Muscle of arm (tissue), 12 donors: ENCODE data around the gene FER. TPM values are rescaled to one million over a fixed set of nuclear protein-coding genes. Genes with fewer than 3 reads are reported as not detected.

Experiments used
- DNase-seq: peaks from one replicate; pipeline ENCODE4 v3.0.0-alpha.2; 2013
- polyA plus RNA-seq, 12 donors: library from polyadenylated mRNA; unstranded; fragments of 120-200 nt; gene quantifications; one replicate each; pipeline ENCODE4 v1.2.1, GENCODE V29; 2013; ENCODE audit not compliant: insufficient read length in 12 of 12

FER gene
- polyA plus RNA-seq, 12 donors: 8.3 to 13.3 (median 11.8) TPM; not detected in 1

GRCh38 chr5:109105631-109106267 is 358.1 kb downstream of the FER start:
- peak; percentile 20 for DNase-seq

DNA sequence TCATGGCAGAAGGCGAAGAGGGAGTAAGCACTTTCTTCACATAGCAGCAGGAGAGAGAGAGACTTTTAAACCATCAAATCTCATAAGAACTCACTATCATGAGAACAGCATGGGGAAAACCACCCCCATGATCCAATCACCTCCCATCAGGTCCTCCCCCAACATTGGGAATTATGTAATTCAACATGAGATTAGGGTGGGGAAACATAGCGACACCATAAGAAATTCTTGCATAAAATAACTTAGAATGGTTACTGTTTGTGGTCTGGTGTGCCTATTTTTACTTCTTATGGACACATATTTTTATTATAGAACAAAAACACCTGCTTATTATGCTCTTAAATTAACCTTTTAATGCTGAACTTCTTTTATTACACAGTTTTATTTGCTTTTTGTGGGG is 364.0 kb downstream of the FER start:
- no peak for DNase-seq

DNA sequence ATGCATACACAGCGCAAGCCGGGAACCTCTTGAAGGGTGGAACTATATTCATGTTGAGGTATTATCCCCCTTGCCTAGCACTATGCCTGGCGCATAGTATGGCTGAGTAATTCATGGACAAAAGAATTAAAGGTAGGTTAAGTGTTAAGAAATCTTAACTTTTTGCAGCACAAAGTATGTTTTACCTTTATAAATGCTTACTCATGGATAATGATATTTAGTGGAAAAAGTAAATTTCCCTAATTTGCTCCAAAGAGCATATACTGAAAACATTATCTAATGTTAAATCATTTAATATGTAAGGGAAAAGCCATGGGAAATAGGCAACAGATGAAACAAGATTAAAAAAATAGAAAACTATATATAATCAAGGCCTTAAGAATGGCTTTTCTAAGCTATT is 365.9 kb downstream of the FER start:
- no peak for DNase-seq

- DNase-seq: no peak
These were observed 373.5 kb downstream of the FER start for GRCh38 chr5:109121225-109121624.

DNA sequence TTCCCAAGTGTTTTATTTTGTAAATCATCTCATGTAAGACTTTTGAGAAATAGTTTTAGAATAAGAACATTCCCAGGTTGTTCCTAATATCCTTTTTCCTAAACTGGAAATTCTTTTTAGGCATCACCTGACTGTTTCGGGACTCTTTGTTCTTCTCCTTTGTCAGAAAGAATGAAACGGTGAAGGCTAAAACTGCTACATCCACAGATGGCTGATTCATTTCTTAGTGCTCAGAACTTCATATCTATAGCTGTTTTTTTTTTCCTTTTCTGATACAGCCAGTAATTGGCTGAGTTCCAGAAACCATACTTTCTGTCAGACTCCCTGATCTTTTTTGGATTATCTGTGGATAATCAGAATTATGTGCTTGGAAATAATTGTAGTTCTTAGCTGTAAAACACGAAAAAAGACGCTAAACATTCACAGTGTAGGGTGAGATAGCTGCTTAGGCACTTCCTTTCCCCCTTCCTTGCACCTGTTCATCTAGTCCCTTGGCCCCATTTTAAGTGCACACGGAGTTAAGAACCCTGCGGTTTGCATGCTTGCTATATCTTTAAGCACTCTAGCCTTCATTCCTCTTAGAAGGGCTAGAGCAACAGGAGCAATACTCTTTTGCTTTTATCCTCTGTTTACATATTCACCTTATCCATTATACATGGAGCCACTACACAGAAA is 378.2 kb downstream of the FER start:
- no peak for DNase-seq

GRCh38 chr5:109126481-109126880 is 378.8 kb downstream of the FER start:
- no peak for DNase-seq

GRCh38 chr5:109136906-109137305 is 389.2 kb downstream of the FER start:
- no peak for DNase-seq

GRCh38 chr5:109141222-109142200 is 393.8 kb downstream of the FER start:
- DNase-seq: no peak

DNA sequence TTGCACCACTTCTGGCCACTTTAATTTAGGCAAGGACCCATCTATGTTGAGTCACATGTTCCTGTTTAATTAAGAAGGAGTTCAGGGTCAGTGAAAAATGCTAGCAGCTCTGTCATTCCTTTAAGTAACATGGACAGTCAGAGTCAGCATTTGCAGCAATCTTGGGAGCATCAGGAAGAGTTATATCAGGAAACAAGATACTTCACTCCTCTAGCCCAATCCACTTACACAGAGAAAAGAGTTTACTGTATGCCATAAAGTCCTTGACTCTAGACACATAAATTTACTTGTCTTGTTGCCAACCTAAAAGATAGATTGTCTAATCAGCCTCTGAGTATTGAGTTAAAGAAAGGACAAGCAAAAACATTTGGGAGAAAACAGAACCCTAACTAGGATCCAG is 395.3 kb downstream of the FER start:
- DNase-seq: no peak

DNA sequence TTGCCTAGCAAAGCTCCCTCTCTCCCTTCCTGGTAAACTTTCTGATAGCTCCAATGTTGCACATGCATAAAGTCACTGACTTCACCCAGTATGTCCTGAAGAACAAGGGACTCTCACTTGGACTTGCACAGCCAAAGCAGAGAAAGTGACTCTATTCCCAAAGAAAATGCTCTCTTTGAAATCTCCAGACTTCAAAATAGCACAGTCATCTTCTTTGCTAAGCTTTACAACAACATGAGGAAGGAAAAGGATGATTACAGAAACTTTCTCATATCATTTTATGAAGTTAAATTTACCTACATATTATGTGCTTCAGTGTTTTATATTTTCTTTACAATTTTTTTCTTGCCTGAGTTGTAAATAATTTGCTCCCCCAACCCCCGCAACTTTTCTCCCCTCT is 397.4 kb downstream of the FER start:
- DNase-seq: no peak

DNA sequence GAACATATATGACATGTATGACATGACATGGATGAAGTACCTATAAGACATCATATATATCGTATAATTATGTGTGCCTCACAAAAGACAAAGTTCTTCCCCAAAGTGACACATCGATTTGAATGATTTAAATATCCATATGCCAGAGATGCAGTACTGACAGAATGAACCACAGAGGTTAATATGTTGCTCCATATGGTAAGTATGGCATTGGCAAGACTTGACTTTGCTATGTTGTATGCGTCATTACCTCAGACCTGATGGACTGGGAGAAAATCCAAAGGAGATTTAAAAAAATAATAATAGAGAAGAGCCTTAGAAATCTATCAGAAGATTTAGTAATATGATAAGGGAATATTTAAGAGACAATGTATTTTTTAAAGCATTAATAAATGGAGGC is 398.9 kb downstream of the FER start:
- DNase-seq: no peak

DNA sequence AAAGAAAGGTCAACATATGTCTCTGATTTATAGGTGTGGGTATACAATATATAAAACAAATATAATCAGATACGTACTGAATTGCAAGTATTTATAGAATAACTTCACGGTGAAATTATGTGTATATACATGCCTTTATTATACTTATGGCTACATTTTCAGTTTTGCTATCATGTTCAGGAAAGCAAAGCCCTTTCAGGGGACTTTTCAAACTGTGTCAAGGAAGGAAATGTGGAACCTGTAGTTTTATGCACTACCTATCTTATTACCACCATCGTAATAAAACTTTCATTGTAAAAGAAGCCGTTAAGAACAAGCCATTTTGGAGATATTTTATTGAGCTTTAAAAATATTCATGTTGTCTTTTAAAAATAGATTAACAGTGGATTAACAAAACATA is 404.9 kb downstream of the FER start:
- DNase-seq: no peak

DNA sequence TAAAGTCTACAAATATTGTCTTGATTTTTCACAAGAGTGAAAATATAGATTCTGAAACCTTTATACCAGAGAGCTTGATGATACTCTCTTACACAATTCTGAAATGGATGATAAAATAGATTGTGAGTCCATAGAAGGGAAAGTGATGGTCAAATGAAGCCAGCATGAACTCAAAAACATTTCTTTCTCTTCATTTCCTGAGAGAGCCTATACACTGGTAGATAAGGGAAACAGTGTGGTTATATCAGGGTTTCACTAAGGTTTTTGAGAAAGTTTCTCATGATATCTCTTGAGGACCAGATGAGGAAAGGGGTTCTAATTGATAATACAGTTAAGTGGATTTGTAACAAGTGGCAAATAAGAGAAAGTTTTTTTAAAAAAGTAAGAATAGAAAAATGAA is 407.9 kb downstream of the FER start:
- DNase-seq: no peak

- DNase-seq: no peak
These were observed 409.2 kb downstream of the FER start for GRCh38 chr5:109156885-109157284.

- DNase-seq: no peak
These were observed 412.8 kb downstream of the FER start for GRCh38 chr5:109160468-109160867.

GRCh38 chr5:109161914-109162683 is 414.4 kb downstream of the FER start:
- no peak for DNase-seq

DNA sequence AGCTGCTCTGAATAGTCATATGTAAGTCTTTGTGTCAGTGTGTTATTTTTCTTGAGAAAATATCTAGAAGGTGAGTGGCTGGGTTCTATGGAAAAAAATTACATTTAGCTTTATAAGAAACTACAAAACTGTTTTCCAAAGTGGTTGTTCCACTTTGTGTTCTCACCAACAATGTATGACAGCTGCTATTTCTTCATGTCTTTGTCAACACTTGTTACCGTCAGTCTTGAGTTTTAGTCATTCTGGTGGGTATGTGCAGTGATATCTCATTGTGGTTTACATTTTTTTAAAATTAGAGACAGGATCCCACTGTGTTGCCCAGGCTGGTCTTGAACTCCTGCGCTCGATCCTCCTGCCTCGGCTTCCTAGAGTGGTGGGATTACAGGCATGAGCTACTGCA is 415.6 kb downstream of the FER start:
- DNase-seq: no peak

DNA sequence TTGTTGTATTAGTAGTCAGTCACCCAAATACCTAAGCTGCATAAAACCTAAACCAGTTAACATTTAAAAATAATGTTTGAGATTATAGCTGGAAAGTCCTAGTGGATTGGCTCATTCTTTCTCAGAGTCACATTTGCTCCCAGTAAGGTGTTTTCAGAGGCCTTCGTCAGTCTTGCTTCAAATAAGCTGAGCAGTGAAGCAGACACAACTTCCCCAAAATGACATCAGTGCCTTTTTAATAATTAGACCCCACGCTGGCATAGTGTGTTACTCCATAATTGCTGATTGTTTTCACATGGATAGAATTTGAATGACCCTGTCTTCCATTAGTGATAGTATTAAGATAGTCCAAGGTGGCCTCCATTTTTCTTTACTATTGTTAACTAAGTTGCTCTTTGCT is 416.3 kb downstream of the FER start:
- no peak for DNase-seq

DNA sequence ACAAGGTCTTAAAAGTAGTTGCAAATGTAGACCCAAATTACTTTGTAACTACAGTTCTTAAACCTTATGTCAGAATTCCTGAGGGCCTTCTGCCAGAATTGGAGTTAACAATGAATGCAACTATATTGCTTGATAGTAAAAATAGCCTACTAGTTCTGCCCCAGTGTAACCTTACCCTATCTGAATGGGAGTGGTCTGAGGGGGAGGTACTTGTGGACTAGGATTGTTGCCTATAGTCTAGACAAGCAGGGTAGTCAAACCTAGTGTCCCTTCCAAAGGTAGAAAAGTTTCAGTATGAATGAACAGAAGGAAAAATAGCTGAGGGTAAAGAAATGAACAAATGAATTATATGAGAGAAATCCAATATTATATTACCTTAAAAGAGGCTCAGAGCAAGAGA is 419.9 kb downstream of the FER start:
- no peak for DNase-seq

DNA sequence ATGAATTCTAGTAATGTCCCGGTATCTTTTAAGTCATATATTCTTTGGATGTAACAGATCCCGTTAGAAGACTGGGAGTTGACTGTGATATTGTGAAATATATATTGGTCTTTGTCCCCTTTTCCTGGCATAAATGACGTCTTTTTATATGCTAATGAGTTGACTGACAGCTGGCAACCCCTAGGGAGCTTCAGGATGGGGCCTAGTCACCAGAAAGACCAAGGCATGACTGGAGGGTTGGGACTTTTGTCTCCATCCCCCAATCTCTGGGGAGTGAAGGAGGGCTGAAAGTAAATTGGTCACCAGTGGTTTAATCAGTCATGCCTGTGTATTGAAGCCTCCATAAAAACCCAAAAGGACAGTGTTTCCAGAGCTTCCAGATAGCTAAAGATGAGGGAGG is 420.5 kb downstream of the FER start:
- no peak for DNase-seq

- DNase-seq: no peak
These were observed 423.1 kb downstream of the FER start for GRCh38 chr5:109170629-109171350.
